GM12873 (cell line): ENCODE measurements around the gene TSPAN31.

Experiments
- CTCF ChIP-seq: IDR thresholded peaks from 2 replicates; pipeline ENCODE4 v1.5.1; 2012; ENCODE audit warnings: low read depth, mild to moderate bottlenecking, moderate library complexity, low read length, control low read depth; ENCODE audit not compliant: insufficient read depth; ENCODE audit errors: missing control alignments

Gene TSPAN31

GRCh38 chr12:57776247-57776587, 31.4 kb downstream of the TSPAN31 start:
- TF ChIP-seq CTCF = no peak

GRCh38 chr12:57777367-57777766, 32.5 kb downstream of the TSPAN31 start:
- TF ChIP-seq CTCF = no peak

- no peak for TF ChIP-seq CTCF
Observed at GRCh38 chr12:57777911-57778310, 33.1 kb downstream of the TSPAN31 start.

- no peak for TF ChIP-seq CTCF
Observed at GRCh38 chr12:57779736-57780135, 34.9 kb downstream of the TSPAN31 start.

GRCh38 chr12:57780284-57780897, 35.6 kb downstream of the TSPAN31 start:
- TF ChIP-seq CTCF = no peak

GRCh38 chr12:57781244-57781643, 36.4 kb downstream of the TSPAN31 start:
- TF ChIP-seq CTCF = no peak

- no peak for TF ChIP-seq CTCF
Observed at GRCh38 chr12:57781801-57782200, 37.0 kb downstream of the TSPAN31 start.
